ENCODE results near the gene EVPL.

EVPL gene

DNA sequence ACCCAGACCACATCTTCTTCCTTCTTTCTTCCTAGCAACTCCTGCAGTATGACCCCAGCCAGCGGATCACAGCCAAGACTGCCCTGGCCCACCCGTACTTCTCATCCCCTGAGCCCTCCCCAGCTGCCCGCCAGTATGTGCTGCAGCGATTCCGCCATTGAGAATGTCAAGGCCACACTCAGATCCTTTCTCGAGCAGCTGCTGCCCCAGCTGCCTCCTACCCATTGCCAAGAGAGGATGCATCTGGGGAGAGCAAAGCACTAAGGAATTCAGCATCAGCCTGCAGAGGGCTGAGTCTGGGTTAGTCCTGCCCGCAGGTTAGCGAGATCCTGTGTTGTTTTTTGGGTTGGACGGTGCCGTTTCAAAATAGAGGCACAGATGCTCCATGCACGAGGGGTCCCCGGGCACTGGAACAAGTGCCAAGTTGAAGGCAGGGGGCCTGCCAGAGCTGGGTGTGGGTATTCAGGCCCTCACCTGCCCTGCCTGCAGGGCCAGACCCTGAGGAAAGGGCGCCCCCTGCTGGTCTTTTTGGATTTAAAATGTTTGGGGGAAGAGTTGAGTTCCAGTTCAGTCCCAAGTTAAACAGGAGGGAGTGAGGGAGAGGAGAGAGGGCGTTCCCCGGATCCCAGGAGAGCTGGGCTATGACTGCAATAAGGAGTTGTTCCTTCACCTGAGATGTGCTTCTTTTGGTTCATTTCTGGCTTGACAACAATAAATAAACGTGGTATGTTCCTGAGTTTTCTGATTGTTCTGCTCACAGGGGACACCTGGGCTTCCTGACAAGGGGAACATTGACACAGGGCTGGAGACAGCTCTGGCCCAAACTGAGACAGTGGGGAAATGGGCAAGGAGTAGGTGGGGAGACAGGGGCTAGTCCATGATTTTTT lies 21.6 kb downstream of the EVPL start:
- no peak overlapping the region for H3K27ac Mint-ChIP-seq
- H3K9me3 Mint-ChIP-seq, result no peaks in the 10 kb centered on the region
- no peak overlapping the region for H3K4me3 Mint-ChIP-seq
- peaks cover 6% of the 10 kb centered on the region for H3K4me1 Mint-ChIP-seq (ENCODE audit: low read depth)
- intact Hi-C loops (cut with micrococcal nuclease), result loop anchor here (1.0 kb wide), 1 partner anchor 100 kb away; no protein-coding TSS in a partner anchor
- peaks cover 51% of the 10 kb centered on the region for H3K36me3 Mint-ChIP-seq (ENCODE audit: low read depth)
- no peaks in the 10 kb centered on the region for H3K27me3 Mint-ChIP-seq

DNA sequence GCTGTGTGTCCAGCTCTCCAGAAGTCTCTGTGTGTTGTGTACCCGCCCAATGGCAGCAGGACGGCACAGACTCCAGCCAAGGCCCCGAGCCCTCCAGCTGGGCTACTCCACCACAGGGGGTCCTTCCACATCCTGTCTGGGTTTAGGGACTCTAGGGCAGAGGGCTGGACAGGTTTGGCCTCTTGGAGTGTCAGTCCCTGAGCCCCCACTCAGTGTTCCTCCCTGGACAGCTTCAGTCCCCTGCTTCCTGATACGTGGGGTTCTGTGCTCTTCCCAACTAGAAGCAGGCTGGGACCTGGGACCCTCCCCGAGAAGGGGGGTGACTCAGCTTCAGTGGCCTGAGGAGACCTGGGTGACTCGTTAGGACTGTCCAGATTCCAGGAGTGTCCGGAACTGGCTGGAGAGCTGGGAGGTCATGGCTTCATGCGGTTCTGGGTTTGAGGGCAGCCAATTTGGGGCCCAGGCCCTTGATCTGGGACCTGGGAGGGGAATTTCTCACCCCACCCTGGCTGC lies 22.3 kb downstream of the EVPL start:
- Mint-ChIP-seq H3K9me3 (no peaks in the 10 kb centered on the region), H3K4me1 (ENCODE audit: low read depth) (peaks cover 6% of the 10 kb centered on the region), H3K4me3 (no peak overlapping the region), H3K27me3 (no peaks in the 10 kb centered on the region), H3K36me3 (ENCODE audit: low read depth) (peaks cover 51% of the 10 kb centered on the region), H3K27ac (no peak overlapping the region)
- intact Hi-C loops (cut with micrococcal nuclease), result loop anchor here (1.0 kb wide), 1 partner anchor 100 kb away; no protein-coding TSS in a partner anchor

DNA sequence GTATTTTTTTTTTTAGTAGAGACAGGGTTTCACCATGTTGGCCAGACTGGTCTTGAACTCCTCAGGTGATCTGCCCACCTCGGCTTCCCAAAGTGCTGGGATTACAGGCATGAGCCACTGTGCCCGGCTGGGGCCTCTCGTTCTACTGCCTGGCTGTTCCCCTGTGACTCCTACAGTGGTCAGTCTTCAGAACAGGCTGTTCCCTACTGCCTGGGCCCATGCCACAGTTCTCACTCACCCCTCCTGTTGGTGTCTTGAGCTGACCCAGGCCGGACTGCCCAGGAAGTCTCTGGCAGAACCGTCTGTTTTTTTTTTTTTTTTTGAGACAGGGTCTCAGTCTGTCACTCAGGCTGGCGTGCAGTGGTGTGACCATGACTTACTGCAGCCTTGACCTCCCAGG lies 23.2 kb downstream of the EVPL start:
- intact Hi-C loops (cut with micrococcal nuclease), result no loop called here
- no peak overlapping the region for H3K4me3 Mint-ChIP-seq
- no peaks in the 10 kb centered on the region for H3K27me3 Mint-ChIP-seq
- H3K27ac Mint-ChIP-seq, result no peak overlapping the region
- H3K4me1 Mint-ChIP-seq (ENCODE audit: low read depth), result peaks cover 6% of the 10 kb centered on the region
- peaks cover 51% of the 10 kb centered on the region for H3K36me3 Mint-ChIP-seq (ENCODE audit: low read depth)
- H3K9me3 Mint-ChIP-seq, result no peaks in the 10 kb centered on the region

DNA sequence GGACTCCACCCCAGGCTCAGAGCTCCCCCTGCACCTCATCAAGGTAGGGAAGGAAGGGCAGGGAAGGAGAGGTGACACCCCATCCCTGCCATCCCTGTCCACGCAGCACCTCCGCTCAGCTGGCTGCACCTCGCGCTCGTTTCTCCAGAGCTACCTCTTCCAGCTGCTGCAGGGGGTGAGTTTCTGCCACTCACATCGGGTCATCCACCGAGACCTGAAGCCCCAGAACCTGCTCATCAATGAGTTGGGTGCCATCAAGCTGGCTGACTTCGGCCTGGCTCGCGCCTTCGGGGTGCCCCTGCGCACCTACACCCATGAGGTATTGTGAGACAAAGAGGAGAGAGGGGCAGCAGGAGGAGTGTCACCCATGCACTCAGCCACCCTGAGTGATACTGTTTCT lies 25.0 kb downstream of the EVPL start:
- Mint-ChIP-seq H3K36me3 (ENCODE audit: low read depth) (peaks cover 51% of the 10 kb centered on the region), H3K27me3 (no peaks in the 10 kb centered on the region), H3K9me3 (no peaks in the 10 kb centered on the region), H3K27ac (no peak overlapping the region), H3K4me1 (ENCODE audit: low read depth) (peaks cover 19% of the 10 kb centered on the region), H3K4me3 (no peak overlapping the region)
- intact Hi-C loops (cut with micrococcal nuclease), result no loop called here

DNA sequence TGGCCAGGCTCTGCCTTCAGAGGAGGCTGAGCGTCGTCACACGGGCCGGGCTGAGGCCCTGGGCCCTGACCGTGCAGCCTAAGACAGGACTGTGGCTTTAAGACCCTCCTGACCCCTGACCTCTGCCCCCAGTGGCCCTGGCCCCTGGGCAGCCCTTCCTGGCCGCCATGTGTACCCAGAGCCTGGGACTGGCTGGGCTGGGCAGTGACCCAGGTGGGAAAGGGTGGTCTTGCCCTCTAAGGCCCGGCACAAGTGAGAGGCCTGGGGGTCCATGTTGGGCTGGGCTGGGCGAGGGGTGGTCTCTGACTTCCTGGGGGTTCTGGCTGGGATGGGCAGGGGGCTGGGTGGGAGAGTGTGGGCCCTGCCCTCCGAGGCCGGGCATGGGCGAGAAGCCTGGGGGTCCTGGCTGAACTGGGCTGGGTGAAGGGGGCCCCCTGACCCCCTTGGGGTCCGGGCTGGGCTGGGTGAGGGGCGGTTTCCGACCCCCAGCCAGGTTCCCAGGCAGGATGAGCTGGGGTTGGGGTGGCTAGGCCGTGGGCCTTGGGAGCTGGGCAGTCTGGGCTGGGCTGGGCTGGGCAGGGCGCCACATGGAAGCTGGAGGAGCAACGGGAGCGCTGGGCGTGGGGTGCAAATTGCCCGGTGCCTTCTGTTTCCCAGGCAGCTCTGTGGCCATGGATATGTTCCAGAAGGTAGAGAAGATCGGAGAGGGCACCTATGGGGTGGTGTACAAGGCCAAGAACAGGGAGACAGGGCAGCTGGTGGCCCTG lies 26.2 kb downstream of the EVPL start, which contains the start of gene CDK3:
TSS of gene CDK3 (plus strand) at position 101 of the 767 bp plus-strand sequence. CDS start at position 672, 571 bp downstream.
- intact Hi-C loops (cut with micrococcal nuclease), result no loop called here
- Mint-ChIP-seq H3K27me3 (no peaks in the 10 kb centered on the region), H3K27ac (no peak within 1 kb of the TSS), H3K9me3 (no peaks in the 10 kb centered on the region), H3K36me3 (ENCODE audit: low read depth) (peaks cover 51% of the 10 kb centered on the region), H3K4me3 (no peak within 1 kb of the TSS), H3K4me1 (ENCODE audit: low read depth) (peaks cover 30% of the 10 kb centered on the region)

DNA sequence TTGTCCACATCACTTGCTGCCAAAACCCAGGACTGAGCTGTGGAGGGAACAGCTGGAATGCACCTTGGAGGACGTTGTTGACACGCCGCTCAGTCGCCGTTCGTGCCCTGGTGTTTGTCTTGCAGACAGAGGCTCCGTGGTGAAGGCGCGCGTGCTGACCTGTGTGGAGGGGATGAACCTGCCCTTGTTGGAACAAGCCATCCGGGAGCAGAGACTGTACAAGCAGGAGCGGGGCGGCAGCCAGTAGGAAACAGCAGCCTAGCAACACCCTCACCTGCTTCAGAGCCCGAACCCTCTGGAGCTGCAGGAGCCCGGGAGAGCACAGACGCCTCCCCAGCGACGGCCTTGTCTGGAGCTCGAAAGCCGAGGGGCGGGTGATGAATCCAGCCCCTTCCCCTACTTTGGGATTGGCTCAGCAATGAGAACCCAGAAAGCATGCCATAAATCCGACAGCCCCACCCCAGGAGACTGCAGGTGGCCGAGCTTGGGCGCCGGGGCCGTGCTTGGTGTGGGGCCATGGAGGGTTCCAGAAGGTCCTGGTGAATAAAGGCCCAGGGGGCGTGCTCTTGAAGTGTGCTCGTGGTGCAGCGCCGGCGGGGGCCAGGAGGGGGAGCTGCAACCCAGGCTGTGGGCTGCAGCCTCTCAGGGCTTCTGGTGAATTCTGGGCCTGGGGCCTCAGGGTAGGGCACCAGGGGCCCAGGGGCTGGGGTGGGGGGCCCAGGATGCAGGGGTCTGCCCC lies 26.9 kb downstream of the EVPL start:
- Mint-ChIP-seq H3K4me1 (ENCODE audit: low read depth) (peaks cover 29% of the 10 kb centered on the region), H3K27me3 (no peaks in the 10 kb centered on the region), H3K9me3 (no peaks in the 10 kb centered on the region), H3K36me3 (ENCODE audit: low read depth) (peaks cover 49% of the 10 kb centered on the region), H3K4me3 (no peak overlapping the region), H3K27ac (no peak overlapping the region)
- intact Hi-C loops (cut with micrococcal nuclease), result no loop called here

DNA sequence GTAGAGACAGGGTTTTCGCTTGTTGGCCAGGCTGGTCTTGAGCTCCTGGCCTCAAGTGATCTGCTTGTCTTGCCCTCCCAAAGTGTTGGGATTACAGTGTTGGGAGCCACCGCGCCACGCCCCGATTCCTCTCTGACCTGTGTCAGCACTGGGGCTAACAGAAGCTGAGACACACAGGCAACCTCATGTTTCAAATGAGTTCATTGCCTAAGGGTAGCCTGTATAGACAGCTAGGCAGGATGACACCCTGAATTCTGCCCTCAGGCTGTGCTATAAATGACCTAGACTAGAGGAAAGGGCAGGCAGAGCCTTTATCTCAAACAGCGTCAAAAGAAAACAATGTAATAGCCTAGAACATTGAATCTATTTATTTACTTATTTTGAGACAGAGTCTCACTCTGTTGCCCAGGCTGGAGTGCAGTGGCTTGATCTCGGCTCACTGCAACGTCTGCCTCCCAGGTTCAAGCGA lies 28.7 kb downstream of the EVPL start:
- intact Hi-C loops (cut with micrococcal nuclease), result no loop called here
- H3K4me1 Mint-ChIP-seq (ENCODE audit: low read depth), result peaks cover 28% of the 10 kb centered on the region
- H3K4me3 Mint-ChIP-seq, result no peak overlapping the region

DNA sequence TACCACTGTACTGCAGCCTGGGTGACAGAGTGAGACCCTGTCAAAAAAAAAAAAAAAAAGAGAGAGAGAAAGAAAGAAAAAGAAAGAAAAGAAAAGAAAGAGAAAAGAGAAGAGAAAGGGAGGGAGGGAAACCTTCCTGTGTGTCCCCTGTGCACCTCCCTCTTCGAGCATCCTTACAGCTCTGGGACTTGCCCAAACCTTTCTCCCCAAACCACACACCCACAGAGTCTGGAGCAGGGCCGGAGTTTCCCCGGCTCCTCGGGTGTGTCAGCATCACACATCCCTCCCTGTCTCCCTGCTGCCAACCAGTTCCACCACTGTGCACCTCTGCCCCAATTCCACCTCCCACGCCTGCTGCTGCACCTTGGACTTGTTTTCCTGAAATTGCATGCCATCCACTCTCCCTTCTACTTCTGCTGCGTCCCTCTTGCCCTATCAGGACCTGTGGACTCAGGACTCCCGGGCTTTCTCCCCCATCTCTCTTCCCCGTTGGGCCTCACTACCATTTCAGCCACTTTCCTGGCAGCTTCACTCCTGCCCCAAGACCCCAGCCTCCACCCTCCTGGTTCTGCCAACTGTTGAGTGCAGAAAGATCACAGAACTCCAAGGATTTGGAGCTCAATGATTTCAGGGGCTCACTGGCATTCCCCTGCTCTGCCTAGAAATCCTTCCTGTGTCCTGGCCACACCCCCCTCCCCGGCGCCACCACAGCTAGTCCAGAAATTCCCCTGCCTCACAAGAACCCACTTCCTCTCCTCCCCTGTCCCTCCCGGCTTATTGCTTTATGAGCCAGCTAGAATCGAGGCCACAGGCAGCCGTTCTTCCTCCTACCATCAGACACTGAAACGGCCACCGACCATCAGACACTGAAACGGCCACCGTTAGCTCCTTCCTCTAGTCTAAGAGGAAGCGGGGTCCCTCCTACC lies 30.2 kb downstream of the EVPL start:
- Mint-ChIP-seq H3K4me3 (peak overlapping the region; percentile 73), H3K36me3 (ENCODE audit: low read depth) (peaks cover 48% of the 10 kb centered on the region), H3K27ac (peak overlapping the region; percentile 90), H3K27me3 (no peaks in the 10 kb centered on the region), H3K4me1 (ENCODE audit: low read depth) (peaks cover 31% of the 10 kb centered on the region), H3K9me3 (no peaks in the 10 kb centered on the region)
- intact Hi-C loops (cut with micrococcal nuclease), result no loop called here

More for the DNA sequence above, 28.7 kb downstream of the EVPL start:
- Mint-ChIP-seq H3K36me3 (ENCODE audit: low read depth) (peaks cover 48% of the 10 kb centered on the region), H3K27me3 (no peaks in the 10 kb centered on the region), H3K27ac (peak overlapping the region; percentile 90), H3K9me3 (no peaks in the 10 kb centered on the region)

DNA sequence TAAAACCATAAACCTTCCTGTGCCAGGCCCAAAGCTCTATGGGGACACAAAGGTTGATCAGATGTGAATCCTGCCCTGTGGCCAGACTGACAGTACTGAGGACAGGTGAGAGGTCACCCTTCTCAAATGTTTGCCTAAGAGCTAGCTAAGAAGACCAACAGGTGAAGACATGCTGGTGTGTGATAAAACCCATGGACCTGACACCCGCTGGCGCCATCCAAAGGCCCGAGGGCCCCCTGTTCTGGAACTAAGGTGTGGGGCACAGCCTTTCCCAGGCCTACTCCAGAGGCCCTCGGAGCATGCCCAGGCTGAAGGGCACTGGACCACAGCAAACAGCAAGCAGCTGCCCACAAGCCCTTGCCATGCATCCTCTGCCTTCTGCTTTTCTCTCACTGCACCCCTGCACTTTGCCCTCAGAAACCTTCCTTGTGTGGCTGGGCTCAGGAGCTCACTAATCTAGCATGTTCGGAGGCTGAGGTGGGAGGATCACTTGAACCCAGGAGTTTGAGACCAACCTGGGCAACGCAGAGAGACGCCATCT lies 31.7 kb downstream of the EVPL start:
- Mint-ChIP-seq H3K4me3 (no peak overlapping the region), H3K4me1 (ENCODE audit: low read depth) (peaks cover 38% of the 10 kb centered on the region), H3K9me3 (no peaks in the 10 kb centered on the region), H3K36me3 (ENCODE audit: low read depth) (peaks cover 46% of the 10 kb centered on the region), H3K27me3 (no peaks in the 10 kb centered on the region), H3K27ac (no peak overlapping the region)
- intact Hi-C loops (cut with micrococcal nuclease), result no loop called here

DNA sequence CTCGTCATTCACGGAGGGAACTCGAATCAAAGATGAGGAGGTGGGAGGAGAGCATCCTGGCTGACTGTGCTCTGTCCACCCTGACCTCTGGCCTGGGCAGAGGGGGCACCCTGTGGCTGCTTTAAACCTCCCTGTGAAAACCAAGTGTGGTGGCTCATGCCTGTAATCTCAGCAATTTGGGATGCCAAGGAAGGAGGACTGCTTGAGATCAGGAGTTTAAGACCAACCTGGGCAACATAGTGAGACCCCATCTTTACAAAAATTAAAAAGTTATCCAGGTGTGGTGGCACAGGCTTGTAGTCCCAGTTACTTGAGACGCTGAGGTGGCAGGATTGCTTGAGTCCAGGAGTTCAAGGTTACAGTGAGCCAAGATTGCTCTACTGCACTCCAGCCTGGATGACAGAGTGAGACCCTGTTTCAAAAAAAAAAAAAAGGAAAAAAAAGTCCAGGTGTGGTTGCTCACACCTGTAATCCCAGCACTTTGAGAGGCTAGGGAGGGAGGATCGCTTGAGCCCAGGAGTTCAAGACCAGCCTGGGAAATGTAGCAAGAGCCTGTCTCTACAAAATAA lies 32.2 kb downstream of the EVPL start:
- Mint-ChIP-seq H3K4me3 (no peak overlapping the region), H3K27me3 (no peaks in the 10 kb centered on the region), H3K9me3 (no peaks in the 10 kb centered on the region), H3K27ac (no peak overlapping the region), H3K4me1 (ENCODE audit: low read depth) (peaks cover 38% of the 10 kb centered on the region), H3K36me3 (ENCODE audit: low read depth) (peaks cover 46% of the 10 kb centered on the region)
- intact Hi-C loops (cut with micrococcal nuclease), result no loop called here

DNA sequence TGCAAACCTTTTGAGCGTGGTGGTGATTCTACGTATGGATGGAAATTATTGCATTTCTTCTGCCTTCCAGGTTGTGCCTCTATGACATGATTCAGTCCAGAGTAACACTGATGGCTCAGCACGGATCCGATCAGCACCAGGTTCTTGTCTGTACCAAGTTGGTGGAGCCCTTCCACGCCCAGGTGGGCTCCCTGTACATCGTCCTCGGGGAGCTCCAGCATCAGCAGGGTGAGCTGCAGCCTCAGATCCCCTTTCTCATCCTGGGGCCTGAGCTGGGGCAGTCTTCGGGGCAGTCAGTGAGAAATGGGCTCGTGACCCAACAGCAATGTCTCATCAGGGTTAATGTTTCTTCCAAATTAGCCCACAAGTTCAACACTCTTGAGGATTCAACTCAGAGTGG lies 35.7 kb downstream of the EVPL start:
- intact Hi-C loops (cut with micrococcal nuclease), result no loop called here
- no peaks in the 10 kb centered on the region for H3K9me3 Mint-ChIP-seq
- peaks cover 18% of the 10 kb centered on the region for H3K4me1 Mint-ChIP-seq (ENCODE audit: low read depth)
- peaks cover 52% of the 10 kb centered on the region for H3K36me3 Mint-ChIP-seq (ENCODE audit: low read depth)
- no peak overlapping the region for H3K4me3 Mint-ChIP-seq
- H3K27me3 Mint-ChIP-seq, result no peaks in the 10 kb centered on the region
- H3K27ac Mint-ChIP-seq, result peak overlapping the region; percentile 30

DNA sequence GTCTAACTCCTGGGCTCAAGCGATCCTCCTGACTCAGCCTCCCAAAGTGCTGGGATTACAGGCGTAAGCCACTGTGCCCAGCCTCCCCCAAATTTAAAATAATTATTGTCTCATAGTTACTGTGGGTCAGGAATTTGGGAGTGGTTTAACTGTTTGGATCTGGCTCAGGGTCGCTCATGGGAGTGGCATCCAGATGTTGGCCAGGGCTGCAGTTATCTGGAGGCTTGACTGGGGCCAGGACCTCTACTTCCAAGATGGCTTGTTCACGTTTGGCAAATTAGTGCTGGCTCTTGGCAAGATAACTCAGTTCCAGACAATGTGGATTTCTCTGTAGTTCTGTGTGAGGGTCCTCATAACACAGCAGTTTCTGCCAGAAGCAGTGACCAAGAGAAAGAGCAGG lies 40.1 kb downstream of the EVPL start:
- intact Hi-C loops (cut with micrococcal nuclease), result no loop called here
- Mint-ChIP-seq H3K27ac (no peak overlapping the region), H3K9me3 (no peaks in the 10 kb centered on the region), H3K27me3 (no peaks in the 10 kb centered on the region), H3K36me3 (ENCODE audit: low read depth) (peaks cover 22% of the 10 kb centered on the region), H3K4me1 (ENCODE audit: low read depth) (peaks cover 21% of the 10 kb centered on the region), H3K4me3 (no peak overlapping the region)
